GM12892 (cell line): ENCODE results near the gene FILIP1L.

ENCODE experiments used
- POLR2A ChIP-seq: IDR thresholded peaks from 2 replicates; pipeline ENCODE4 v1.6.1; 2011; ENCODE audit warnings: low read depth, low read length, control low read depth
- POLR2AphosphoS5 ChIP-seq: IDR thresholded peaks from 2 replicates; pipeline ENCODE4 v1.6.1; 2011; ENCODE audit warnings: low read depth, low read length, control low read depth
- TAF1 ChIP-seq: IDR thresholded peaks from 2 replicates; pipeline ENCODE4 v1.6.1; 2011; ENCODE audit warnings: low read depth, mild to moderate bottlenecking, control low read depth, low read length, borderline replicate concordance

DNA sequence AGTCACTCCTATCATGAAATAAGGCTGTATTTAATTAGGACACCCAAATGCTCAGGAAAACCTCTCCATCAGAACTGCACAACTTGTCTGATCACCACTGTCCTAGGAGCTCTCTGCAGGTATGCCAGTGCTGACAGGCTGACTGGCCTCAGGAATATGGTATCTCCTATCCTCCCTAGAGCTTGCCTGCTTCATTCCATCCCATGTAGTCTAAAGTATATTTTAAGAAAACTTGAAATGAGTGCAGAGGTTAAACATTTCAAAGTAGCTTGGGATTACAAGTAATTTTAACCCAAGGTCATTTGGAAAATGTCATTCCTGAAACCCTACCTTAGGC, 23.7 kb downstream of the FILIP1L start:
- TF ChIP-seq POLR2A (no peak), TAF1 (no peak), POLR2AphosphoS5 (no peak)
